Measurements from ENCODE around the gene MRPS22. TPM values are rescaled to one million over a fixed set of nuclear protein-coding genes. Genes with fewer than 3 reads are reported as not detected.
A peak's percentile ranks its signal among the peaks of the same experiment; 100 is the strongest.

Gene MRPS22
- total and polyA plus RNA-seq, 9 of the 15 experiments (the other 6 are each of a cell fraction or from before 2014, with no cell fraction given), result 148 to 397 (median 229) TPM

DNA sequence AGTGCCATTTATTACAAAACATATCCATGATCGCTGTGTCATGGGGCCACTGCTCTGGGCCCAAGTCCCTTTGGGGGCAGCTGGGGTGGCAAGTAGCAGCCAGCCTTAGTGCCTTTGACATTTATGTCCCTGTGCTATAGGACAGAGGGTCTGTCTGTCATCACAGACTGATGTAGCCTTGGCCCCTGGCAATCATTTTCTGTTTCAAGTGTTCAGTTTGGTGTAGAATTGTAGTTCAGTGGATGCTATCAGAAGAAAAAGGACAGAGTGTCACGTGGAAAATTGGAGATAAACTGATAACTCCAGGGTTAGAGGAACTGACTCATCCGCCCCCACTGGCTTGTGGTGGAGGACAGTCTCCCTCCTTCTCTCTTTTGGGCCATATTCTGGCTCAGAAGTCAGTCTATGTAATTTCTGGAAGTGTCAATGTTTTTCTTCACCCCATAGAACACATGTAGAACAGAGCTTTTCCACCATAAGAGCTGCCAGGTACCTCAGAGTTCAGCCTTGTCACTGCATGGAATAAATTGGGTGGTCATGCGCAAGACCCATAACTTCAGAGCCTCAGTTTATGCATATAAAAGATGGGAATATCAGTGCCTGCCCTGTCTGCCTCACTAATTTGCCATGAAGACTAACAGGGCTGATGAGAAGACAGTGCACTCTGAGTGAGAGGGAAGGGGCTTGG lies 4.5 kb upstream of the MRPS22 start (continued):
- TF ChIP-seq, protein P1, sequence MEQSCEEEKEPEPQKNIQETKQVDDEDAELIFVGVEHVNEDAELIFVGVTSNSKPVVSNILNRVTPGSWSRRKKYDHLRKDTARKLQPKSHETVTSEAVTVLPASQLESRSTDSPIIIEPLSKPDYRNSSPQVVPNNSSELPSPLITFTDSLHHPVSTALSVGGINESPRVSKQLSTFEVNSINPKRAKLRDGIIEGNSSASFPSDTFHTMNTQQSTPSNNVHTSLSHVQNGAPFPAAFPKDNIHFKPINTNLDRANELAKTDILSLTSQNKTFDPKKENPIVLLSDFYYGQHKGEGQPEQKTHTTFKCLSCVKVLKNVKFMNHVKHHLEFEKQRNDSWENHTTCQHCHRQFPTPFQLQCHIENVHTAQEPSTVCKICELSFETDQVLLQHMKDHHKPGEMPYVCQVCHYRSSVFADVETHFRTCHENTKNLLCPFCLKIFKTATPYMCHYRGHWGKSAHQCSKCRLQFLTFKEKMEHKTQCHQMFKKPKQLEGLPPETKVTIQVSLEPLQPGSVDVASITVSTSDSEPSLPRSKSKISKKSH (CRISPR knock-in tag; IDR thresholded peaks at IDR 0.05), result no peak
- TF ChIP-seq HDAC2 (IDR thresholded peaks at IDR 0.05), result peak; percentile 75; the same call in 1 of the 2 replicates
- TF ChIP-seq, protein P2, sequence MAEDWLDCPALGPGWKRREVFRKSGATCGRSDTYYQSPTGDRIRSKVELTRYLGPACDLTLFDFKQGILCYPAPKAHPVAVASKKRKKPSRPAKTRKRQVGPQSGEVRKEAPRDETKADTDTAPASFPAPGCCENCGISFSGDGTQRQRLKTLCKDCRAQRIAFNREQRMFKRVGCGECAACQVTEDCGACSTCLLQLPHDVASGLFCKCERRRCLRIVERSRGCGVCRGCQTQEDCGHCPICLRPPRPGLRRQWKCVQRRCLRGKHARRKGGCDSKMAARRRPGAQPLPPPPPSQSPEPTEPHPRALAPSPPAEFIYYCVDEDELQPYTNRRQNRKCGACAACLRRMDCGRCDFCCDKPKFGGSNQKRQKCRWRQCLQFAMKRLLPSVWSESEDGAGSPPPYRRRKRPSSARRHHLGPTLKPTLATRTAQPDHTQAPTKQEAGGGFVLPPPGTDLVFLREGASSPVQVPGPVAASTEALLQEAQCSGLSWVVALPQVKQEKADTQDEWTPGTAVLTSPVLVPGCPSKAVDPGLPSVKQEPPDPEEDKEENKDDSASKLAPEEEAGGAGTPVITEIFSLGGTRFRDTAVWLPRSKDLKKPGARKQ (CRISPR knock-in tag; IDR thresholded peaks at IDR 0.05), result no peak
- no peak for TF ChIP-seq ZNF175 (CRISPR knock-in tag; IDR thresholded peaks at IDR 0.05; ENCODE audit: low read depth)
- no peak for TF ChIP-seq ZNF695 (CRISPR knock-in tag; IDR thresholded peaks at IDR 0.05)
- TF ChIP-seq ZNF717 (CRISPR knock-in tag; IDR thresholded peaks at IDR 0.05), result no peak
- TF ChIP-seq FOXM1 (IDR thresholded peaks at IDR 0.05; ENCODE audit: low read depth), result no peak
- no peak for TF ChIP-seq FOXM1 (CRISPR knock-in tag; IDR thresholded peaks at IDR 0.05; ENCODE audit: low read depth)
- peak; percentile 95 for TF ChIP-seq ARID1B (IDR thresholded peaks at IDR 0.05)
- TF ChIP-seq, protein P3, sequence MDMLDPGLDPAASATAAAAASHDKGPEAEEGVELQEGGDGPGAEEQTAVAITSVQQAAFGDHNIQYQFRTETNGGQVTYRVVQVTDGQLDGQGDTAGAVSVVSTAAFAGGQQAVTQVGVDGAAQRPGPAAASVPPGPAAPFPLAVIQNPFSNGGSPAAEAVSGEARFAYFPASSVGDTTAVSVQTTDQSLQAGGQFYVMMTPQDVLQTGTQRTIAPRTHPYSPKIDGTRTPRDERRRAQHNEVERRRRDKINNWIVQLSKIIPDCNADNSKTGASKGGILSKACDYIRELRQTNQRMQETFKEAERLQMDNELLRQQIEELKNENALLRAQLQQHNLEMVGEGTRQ (CRISPR knock-in tag; IDR thresholded peaks at IDR 0.05), result peak; percentile 76
- peak; percentile 24; the same call in 1 of the 2 replicates for TF ChIP-seq C11orf30 (IDR thresholded peaks at IDR 0.05; ENCODE audit: low read depth)
- TF ChIP-seq, protein P4, sequence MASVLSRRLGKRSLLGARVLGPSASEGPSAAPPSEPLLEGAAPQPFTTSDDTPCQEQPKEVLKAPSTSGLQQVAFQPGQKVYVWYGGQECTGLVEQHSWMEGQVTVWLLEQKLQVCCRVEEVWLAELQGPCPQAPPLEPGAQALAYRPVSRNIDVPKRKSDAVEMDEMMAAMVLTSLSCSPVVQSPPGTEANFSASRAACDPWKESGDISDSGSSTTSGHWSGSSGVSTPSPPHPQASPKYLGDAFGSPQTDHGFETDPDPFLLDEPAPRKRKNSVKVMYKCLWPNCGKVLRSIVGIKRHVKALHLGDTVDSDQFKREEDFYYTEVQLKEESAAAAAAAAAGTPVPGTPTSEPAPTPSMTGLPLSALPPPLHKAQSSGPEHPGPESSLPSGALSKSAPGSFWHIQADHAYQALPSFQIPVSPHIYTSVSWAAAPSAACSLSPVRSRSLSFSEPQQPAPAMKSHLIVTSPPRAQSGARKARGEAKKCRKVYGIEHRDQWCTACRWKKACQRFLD (CRISPR knock-in tag; IDR thresholded peaks at IDR 0.05), result no peak
- TF ChIP-seq CREM (IDR thresholded peaks at IDR 0.05; ENCODE audit: low read depth), result peak; percentile 63; the same call in 1 of the 2 replicates
- no peak for TF ChIP-seq NR3C1 (CRISPR knock-in tag; IDR thresholded peaks at IDR 0.05)
- peak; percentile 59 for TF ChIP-seq NEUROD1 (IDR thresholded peaks at IDR 0.05; ENCODE audit: borderline replicate concordance, low read depth, low read length, partially characterized antibody)
- TF ChIP-seq, protein P5, sequence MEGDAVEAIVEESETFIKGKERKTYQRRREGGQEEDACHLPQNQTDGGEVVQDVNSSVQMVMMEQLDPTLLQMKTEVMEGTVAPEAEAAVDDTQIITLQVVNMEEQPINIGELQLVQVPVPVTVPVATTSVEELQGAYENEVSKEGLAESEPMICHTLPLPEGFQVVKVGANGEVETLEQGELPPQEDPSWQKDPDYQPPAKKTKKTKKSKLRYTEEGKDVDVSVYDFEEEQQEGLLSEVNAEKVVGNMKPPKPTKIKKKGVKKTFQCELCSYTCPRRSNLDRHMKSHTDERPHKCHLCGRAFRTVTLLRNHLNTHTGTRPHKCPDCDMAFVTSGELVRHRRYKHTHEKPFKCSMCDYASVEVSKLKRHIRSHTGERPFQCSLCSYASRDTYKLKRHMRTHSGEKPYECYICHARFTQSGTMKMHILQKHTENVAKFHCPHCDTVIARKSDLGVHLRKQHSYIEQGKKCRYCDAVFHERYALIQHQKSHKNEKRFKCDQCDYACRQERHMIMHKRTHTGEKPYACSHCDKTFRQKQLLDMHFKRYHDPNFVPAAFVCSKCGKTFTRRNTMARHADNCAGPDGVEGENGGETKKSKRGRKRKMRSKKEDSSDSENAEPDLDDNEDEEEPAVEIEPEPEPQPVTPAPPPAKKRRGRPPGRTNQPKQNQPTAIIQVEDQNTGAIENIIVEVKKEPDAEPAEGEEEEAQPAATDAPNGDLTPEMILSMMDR (IDR thresholded peaks at IDR 0.05 in 2 of 3, conservative IDR thresholded peaks at IDR 0.05 in 1 of 3; ENCODE audit: insufficient read depth in 2 of 3, low read depth in 1 of 3, low read length in 3 of 3), result 0 out of 6 replicates have a peak, but pooled peaks of 1 of the 3 experiments have one; percentile 5
- TF ChIP-seq MEIS2 (IDR thresholded peaks at IDR 0.05; ENCODE audit: partially characterized antibody), result peak; percentile 85
- no peak for TF ChIP-seq ZNF668 (CRISPR knock-in tag; IDR thresholded peaks at IDR 0.05)
